Inferior parietal cortex (tissue), 1 donor: Measurements from ENCODE around the gene CENPH.
"Not testable (repeated sequence)": the region's sequence is repeated elsewhere in the genome, so short reads cannot be mapped to it uniquely, and the experiment has no call there.

Experiments
- DNase-seq: peaks from one replicate; pipeline ENCODE4 v3.0.0-alpha.2; 2016; ENCODE audit errors: extremely low spot score

The CENPH gene

GRCh38 chr5:69209602-69210001, 20.2 kb downstream of the CENPH start:
- no peak for DNase-seq

DNA sequence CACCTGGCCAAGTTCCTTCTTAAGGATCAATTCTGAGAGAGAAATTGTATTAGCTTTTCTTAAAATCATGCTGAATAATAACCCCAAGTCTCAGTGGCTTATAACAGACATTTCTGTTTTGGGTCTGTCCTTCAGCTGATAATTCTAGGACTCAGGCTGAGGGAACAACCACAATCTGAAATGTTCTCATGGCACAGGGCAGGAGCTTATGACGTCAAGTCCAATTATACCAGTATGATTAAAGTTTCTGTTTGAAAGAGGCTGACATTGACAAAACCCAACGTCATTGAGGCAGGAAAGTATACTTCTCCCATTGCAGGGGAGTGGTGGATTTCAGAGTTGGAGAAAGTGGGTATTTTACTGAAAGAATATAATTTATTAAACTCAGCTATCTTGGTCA, 21.8 kb downstream of the CENPH start:
- no peak for DNase-seq

DNA sequence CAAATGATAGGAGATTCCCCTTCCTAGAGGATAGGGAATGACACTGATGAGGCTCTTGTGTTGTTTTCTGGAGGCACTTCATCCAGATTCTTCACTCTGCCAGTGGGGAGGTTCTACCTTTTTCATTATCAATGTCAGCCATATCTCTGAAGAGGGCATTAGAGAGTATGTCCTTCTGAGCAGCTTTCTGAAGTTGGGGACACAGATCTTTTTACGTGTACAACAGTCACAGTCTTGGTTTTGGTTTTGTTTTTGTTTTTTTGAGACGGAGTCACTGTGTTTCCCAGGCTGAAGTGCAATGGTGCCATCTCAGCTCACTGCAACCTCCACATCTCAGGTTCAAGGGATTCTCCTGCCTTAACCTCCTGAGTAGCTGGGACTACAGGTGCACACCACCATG, 22.6 kb downstream of the CENPH start:
- no peak for DNase-seq

DNA sequence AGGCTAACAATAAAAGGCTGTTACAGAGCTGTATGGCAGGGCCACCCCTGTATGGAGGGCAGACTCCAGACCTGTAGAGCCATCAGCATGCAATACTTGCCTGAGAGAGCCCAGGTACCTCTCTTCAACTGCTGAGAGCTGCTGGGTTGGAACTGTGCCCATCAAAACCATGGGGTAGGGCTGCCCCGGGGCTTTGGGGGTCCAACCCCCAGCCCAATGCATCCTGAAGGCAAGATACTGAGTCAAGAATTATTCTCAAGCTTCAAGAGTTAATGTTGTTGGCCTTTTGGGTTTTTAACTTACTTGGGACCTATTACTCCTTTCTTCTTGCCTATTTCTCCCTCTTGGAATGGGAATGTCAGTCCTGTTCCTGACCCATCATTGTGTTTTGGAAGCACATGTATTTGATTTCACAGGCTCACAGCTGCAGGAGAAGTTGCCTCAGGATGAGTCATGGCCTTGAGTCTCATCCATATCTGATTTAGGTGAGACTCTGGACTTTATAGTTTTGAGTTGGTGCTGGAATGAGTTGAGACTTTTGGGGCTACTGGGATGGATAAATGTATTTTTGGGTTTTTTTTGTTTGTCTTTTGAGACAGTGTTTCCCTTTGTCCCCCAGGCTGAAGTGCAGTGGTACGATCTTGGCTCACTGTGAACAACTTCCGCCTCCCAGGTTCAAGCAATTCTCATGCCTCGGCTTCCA, 24.3 kb downstream of the CENPH start:
- DNase-seq: no peak

GRCh38 chr5:69217151-69217511, 27.7 kb downstream of the CENPH start:
- DNase-seq: no peak

GRCh38 chr5:69217548-69218526, 28.5 kb downstream of the CENPH start:
- DNase-seq: peak; percentile 89

DNA sequence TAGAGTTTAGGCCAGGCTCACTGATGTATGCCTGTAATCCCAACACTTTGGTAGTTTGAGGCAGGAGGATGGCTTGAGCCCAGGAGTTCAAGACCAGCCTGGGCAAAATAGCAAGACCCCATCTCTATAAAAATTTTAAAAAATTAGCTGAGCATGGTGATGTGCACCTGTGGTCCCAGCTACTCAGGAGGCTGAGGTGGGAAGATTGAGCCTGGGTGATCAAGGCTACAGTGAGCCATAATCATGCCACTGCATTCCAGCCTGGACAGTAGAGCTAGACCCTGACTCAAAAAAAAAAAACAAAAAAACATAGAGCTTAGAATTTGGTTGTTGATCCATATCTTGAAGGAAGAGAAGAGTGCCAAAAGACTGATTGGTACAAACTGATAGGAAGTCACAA, 30.6 kb downstream of the CENPH start:
- DNase-seq: no peak

DNA sequence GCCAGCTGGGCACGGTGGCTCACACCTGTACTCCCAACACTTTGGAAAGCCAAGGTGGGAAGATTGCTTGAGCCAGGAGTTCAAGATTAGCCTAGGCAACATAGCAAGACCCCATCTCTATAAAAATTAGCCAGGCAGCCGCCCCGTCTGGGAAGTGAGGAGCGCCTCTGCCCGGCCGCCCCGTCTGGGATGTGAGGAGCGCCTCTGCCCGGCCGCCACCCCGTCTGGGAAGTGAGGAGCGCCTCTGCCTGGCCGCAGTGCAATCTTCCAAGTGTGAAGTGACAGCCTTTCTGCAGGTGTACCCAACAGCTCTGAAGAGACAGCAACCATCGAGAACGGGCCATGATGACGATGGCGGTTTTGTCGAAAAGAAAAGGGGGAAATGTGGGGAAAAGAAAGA, 31.0 kb downstream of the CENPH start:
- DNase-seq: not testable (repeated sequence)

DNA sequence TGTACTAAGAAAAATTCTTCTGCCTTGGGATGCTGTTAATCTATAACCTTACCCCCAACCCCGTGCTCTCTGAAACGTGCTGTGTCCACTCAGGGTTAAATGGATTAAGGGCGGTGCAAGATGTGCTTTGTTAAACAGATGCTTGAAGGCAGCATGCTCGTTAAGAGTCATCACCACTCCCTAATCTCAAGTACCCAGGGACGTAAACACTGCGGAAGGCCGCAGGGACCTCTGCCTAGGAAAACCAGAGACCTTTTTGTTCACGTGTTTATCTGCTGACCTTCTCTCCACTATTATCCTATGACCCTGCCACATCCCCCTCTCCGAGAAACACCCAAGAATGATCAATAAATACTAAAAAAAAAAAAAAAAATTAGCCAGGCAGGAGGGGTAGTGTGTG, 31.4 kb downstream of the CENPH start:
- DNase-seq: not testable (repeated sequence)

DNA sequence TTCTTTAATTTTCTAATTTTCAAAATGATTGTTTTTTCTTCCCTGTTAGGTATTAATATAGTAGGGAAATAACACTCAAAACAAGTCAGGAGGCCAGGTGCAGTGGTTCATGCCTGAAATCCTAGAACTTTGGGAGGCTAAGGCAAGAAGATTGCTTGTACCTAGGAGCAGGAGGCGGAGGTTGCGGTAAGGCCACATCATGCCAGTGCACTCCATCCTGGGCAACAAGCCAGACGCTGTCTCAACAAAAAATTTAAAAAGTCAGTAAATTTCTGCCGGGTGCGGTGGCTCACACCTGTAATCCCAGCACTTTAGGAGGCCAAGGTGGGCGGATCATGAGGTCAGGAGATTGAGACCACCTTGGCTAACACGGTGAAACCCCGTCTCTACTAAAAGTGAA, 35.1 kb downstream of the CENPH start:
- no peak for DNase-seq

GRCh38 chr5:69225860-69226259, 36.5 kb downstream of the CENPH start:
- DNase-seq: no peak

GRCh38 chr5:69230181-69230580, 40.8 kb downstream of the CENPH start:
- DNase-seq: no peak

DNA sequence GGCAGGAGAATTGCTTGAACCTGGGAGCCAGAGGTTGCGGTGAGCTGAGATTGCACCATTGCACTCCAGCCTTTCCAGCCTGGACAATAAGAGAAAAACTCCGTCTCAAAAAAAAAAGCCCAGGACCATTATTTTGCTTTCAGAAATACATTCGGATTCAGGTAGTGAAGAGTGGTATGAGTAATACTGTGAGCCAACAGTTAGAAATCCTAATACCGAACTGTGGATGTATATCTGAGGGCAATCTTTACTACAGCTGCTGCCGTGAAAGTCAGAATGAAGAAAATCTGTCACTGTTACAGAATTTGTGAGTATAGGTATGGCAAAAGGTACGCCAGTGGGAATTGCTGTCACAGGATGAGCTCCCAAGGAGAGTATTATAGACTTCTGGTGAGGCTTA, 41.9 kb downstream of the CENPH start:
- DNase-seq: no peak

- no peak for DNase-seq
Observed at GRCh38 chr5:69231851-69232250, 42.5 kb downstream of the CENPH start.

- DNase-seq: peak; percentile 94
Observed at GRCh38 chr5:69234457-69235268, 45.3 kb downstream of the CENPH start, which contains the start of gene CDK7. CDK7 (plus strand) TSS chr5:69234886; CDS start chr5:69234976, 90 bp downstream.

- DNase-seq: not testable (repeated sequence)
Observed at GRCh38 chr5:69236733-69237132, 47.4 kb downstream of the CENPH start.

- no peak for DNase-seq
Observed at GRCh38 chr5:69237877-69238276, 48.5 kb downstream of the CENPH start.

- DNase-seq: no peak
Observed at GRCh38 chr5:69238760-69239251, 49.4 kb downstream of the CENPH start.

DNA sequence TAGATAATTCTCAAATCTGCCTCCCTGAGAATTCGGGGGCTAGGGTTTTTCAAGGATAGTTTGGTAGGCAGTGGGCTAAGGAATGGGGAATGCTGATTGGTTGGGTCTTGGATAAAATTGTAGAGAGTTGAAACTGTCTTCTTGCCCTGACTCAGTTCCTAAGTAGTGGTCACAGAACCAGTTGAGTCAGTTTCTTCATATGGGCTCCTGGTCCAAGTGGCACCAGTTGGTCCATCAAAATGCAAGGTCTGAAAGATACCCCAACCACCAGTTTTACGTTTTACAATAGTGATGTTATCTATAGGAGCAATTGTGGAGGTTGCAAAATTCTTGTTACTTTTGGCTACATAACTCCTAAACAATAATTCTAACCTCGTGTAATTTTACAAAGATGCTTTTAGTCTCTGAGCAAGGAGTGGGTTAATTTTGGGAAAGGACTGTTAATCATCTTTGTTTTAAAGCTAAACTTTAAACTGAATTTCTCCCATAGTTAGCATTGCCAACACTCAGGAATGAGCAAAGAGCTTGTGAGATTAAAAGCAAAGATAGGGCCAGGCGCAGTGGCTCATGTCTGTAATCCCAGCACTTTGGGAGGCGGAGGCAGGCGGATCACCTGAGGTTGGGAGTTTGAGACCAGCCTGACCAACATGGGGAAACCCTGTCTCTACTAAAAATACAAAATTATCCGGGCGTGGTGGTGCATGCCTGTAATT, 53.0 kb downstream of the CENPH start:
- no peak for DNase-seq

DNA sequence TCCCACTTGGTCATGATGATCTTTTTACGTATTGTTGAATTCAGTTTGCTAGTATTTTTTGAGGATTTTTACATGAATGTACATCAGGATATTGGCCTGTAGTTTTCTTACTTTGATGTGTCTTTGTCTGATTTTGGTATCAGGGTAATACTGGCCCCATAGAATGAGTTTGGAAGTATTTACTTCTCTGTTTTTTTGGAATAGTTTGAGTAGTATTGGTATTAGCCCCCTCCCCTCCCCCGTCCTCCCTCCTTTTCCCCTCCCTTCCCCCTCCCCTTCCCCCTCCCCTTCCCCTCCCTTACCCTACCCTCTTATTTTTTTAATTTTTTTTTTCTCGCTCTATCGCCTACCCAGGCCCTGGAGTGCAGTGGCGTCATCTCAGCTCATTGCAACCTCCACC, 55.6 kb downstream of the CENPH start:
- DNase-seq: no peak

DNA sequence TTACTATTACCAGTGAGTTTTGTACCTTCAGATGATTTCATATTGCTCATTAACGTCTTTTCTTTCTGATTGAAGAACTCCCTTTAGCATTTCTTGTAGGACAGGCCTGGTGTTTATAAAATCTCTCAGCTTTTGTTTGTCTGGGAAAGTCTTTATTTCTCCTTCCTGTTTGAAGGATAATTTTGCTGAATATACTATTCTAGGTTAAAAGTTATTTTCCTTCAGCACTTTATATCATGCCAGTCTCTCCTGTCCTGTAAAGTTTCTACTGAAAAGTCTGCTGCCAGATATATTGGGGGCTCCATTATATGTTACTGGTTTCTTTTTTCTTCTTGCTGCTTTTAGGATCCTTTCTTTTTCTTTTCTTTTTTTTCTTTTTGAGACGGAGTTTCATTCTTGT, 58.6 kb downstream of the CENPH start:
- no peak for DNase-seq
